ENCODE measurements around the gene ACOT11.

The ACOT11 gene

GRCh38 chr1:54499097-54499359, 49.0 kb upstream of the ACOT11 start:
- ChIA-PET CTCF (interaction anchor here (0.7 to 1.6 kb wide), 6 partner anchors 10 to 376 kb away, joined by 3 to 7 read pairs (median 4); no protein-coding TSS in a partner anchor), POLR2A (no interaction called here)
- Histone ChIP-seq H3K27ac (ENCODE audit: extremely low read depth, low read depth, low read length) (no peak overlapping the region), H3K36me3 (ENCODE audit: control insufficient read depth in 2 of 2, insufficient read depth in 1 of 2, low read length in 2 of 2) (no peaks in the 10 kb centered on the region), H3K4me3 (ENCODE audit: low read depth, low read length) (no peak overlapping the region), H3K4me1 (ENCODE audit: control insufficient read depth, insufficient read depth, low read length) (peaks cover 3% of the 10 kb centered on the region; the same call in 1 of the 2 replicates), H3K9me3 (ENCODE audit: control insufficient read depth, insufficient read depth, low read depth, low read length) (no peaks in the 10 kb centered on the region)
- TF ChIP-seq SCRT1 (tag by site-specific recombination; IDR thresholded peaks at IDR 0.05; ENCODE audit: borderline replicate concordance) (no peak), ZNF350 (tag by site-specific recombination; IDR thresholded peaks at IDR 0.05) (no peak), IKZF3 (tag by site-specific recombination; IDR thresholded peaks at IDR 0.05) (no peak), SCRT2 (tag by site-specific recombination; IDR thresholded peaks at IDR 0.05) (peak; percentile 38; the same call in 1 of the 2 replicates), ZNF239 (tag by site-specific recombination; IDR thresholded peaks at IDR 0.05) (no peak), ZBTB20 (tag by site-specific recombination; IDR thresholded peaks at IDR 0.05) (no peak), ZNF202 (tag by site-specific recombination; IDR thresholded peaks at IDR 0.05; ENCODE audit: borderline replicate concordance) (no peak)
- TF ChIP-seq, protein P1, sequence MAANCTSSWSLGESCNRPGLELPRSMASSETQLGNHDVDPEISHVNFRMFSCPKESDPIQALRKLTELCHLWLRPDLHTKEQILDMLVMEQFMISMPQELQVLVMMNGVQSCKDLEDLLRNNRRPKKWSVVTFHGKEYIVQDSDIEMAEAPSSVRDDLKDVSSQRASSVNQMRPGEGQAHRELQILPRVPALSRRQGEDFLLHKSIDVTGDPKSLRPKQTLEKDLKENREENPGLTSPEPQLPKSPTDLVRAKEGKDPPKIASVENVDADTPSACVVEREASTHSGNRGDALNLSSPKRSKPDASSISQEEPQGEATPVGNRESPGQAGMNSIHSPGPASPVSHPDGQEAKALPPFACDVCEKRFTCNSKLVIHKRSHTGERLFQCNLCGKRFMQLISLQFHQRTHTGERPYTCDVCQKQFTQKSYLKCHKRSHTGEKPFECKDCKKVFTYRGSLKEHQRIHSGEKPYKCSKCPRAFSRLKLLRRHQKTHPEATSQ (tag by site-specific recombination; IDR thresholded peaks at IDR 0.05): no peak

DNA sequence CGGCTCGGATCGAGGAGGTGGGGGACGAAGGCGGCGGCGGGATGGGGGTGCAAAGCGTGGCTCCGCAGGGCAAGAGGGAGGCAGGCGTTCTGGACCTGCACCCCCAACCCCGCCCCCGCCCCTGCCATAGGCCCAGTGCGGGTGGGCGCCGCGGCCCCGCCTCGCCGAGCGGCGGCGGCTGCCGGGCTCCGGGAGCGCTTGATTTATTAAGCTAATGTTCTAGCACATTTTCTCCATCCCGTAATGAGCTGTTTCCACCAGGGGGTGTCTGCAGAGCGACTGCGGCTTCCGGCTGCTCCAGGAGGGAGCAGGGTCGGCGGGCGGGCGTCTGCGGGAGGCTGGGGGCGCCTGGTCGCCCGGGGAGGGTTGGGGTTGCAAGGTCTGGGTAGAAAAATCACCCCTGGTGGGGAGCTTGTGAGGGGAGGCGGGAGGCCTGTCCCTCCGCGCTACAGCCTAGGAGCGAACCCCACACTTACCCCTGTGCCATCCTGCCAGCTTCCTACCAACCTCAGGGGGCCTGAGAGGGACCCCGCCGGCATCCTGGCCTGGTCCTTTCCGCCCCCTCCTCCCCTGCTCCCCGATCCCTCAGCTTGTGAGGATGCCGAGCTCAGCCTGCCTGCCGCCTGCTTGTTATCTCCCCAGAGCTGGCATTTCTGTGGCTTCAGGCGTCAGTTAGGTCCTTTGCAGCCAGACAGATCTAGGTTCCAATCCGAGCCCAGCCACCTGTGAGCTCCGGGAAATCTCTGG, 48.5 kb upstream of the ACOT11 start:
- POLR2A ChIA-PET: no interaction called here
- Histone ChIP-seq H3K9me3 (ENCODE audit: control insufficient read depth, insufficient read depth, low read depth, low read length) (no peaks in the 10 kb centered on the region), H3K4me1 (ENCODE audit: control insufficient read depth, insufficient read depth, low read length) (peaks cover 3% of the 10 kb centered on the region; the same call in 1 of the 2 replicates), H3K27ac (ENCODE audit: extremely low read depth, low read depth, low read length) (no peak overlapping the region), H3K4me3 (ENCODE audit: low read depth, low read length) (peak overlapping the region; percentile 7; the same call in 1 of the 2 replicates), H3K36me3 (ENCODE audit: control insufficient read depth in 2 of 2, insufficient read depth in 1 of 2, low read length in 2 of 2) (no peaks in the 10 kb centered on the region)
- CTCF ChIA-PET: interaction anchor here (0.7 to 1.6 kb wide), 10 partner anchors 9 to 808 kb away, joined by 3 to 7 read pairs (median 4); no protein-coding TSS in a partner anchor
- TF ChIP-seq, protein P2, sequence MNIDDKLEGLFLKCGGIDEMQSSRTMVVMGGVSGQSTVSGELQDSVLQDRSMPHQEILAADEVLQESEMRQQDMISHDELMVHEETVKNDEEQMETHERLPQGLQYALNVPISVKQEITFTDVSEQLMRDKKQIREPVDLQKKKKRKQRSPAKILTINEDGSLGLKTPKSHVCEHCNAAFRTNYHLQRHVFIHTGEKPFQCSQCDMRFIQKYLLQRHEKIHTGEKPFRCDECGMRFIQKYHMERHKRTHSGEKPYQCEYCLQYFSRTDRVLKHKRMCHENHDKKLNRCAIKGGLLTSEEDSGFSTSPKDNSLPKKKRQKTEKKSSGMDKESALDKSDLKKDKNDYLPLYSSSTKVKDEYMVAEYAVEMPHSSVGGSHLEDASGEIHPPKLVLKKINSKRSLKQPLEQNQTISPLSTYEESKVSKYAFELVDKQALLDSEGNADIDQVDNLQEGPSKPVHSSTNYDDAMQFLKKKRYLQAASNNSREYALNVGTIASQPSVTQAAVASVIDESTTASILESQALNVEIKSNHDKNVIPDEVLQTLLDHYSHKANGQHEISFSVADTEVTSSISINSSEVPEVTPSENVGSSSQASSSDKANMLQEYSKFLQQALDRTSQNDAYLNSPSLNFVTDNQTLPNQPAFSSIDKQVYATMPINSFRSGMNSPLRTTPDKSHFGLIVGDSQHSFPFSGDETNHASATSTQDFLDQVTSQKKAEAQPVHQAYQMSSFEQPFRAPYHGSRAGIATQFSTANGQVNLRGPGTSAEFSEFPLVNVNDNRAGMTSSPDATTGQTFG (tag by site-specific recombination; IDR thresholded peaks at IDR 0.05; ENCODE audit: borderline replicate concordance): no peak
- TF ChIP-seq PRDM10 (tag by site-specific recombination; IDR thresholded peaks at IDR 0.05): peak; percentile 60
- TF ChIP-seq, protein P3, sequence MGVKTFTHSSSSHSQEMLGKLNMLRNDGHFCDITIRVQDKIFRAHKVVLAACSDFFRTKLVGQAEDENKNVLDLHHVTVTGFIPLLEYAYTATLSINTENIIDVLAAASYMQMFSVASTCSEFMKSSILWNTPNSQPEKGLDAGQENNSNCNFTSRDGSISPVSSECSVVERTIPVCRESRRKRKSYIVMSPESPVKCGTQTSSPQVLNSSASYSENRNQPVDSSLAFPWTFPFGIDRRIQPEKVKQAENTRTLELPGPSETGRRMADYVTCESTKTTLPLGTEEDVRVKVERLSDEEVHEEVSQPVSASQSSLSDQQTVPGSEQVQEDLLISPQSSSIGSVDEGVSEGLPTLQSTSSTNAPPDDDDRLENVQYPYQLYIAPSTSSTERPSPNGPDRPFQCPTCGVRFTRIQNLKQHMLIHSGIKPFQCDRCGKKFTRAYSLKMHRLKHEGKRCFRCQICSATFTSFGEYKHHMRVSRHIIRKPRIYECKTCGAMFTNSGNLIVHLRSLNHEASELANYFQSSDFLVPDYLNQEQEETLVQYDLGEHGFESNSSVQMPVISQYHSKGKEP (tag by site-specific recombination; IDR thresholded peaks at IDR 0.05): no peak
- TF ChIP-seq EGR2 (tag by site-specific recombination; IDR thresholded peaks at IDR 0.05; ENCODE audit: low read depth): no peak
- TF ChIP-seq ZNF76 (tag by site-specific recombination; IDR thresholded peaks at IDR 0.05; ENCODE audit: borderline replicate concordance, low read depth): no peak
- no peak for TF ChIP-seq TRIM28 (IDR thresholded peaks at IDR 0.05; ENCODE audit: borderline replicate concordance, low read length)
- TF ChIP-seq, protein P4, sequence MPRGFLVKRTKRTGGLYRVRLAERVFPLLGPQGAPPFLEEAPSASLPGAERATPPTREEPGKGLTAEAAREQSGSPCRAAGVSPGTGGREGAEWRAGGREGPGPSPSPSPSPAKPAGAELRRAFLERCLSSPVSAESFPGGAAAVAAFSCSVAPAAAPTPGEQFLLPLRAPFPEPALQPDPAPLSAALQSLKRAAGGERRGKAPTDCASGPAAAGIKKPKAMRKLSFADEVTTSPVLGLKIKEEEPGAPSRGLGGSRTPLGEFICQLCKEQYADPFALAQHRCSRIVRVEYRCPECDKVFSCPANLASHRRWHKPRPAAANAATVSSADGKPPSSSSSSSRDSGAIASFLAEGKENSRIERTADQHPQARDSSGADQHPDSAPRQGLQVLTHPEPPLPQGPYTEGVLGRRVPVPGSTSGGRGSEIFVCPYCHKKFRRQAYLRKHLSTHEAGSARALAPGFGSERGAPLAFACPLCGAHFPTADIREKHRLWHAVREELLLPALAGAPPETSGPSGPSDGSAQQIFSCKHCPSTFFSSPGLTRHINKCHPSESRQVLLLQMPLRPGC (tag by site-specific recombination; IDR thresholded peaks at IDR 0.05): no peak
- no peak for TF ChIP-seq ZNF146 (tag by site-specific recombination; IDR thresholded peaks at IDR 0.05)
- TF ChIP-seq ZNF654 (tag by site-specific recombination; IDR thresholded peaks at IDR 0.05; ENCODE audit: low read depth): no peak
- no peak for TF ChIP-seq ZNF24 (tag by site-specific recombination; IDR thresholded peaks at IDR 0.05)
- TF ChIP-seq ZNF37A (tag by site-specific recombination; IDR thresholded peaks at IDR 0.05): no peak
- TF ChIP-seq, protein P5, sequence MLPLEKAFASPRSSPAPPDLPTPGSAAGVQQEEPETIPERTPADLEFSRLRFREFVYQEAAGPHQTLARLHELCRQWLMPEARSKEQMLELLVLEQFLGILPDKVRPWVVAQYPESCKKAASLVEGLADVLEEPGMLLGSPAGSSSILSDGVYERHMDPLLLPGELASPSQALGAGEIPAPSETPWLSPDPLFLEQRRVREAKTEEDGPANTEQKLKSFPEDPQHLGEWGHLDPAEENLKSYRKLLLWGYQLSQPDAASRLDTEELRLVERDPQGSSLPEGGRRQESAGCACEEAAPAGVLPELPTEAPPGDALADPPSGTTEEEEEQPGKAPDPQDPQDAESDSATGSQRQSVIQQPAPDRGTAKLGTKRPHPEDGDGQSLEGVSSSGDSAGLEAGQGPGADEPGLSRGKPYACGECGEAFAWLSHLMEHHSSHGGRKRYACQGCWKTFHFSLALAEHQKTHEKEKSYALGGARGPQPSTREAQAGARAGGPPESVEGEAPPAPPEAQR (tag by site-specific recombination; IDR thresholded peaks at IDR 0.05): no peak
